ENCODE data around the gene EHBP1. TPM values are rescaled to one million over a fixed set of nuclear protein-coding genes. Genes with fewer than 3 reads are reported as not detected.

The EHBP1 gene
- total and polyA plus RNA-seq, 2 donors (not counting 3 experiments of a cell fraction or from before 2014, with no cell fraction given) = 8.4 to 34.8 TPM

DNA sequence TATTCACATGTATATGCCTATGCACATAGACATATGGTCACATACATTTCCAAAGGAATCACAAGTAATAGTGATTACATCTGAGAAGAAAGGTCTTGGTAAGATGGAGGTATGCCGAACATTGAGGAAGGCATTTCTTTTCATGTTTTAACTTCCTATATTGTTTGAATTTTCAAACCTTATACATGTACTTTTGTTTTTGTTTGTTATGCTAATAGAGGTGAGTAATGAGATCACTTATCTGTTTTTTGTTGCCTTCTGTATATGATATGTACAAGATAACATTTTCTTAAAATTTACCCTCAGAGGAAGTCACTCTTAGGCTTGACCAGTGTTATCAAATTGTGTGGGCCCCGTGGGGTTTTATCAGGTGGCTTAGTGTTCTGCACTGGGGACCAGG, 178.6 kb downstream of the EHBP1 start:
- no peak overlapping the region for H3K4me3 ChIP-seq (replicated peaks in 1 of 3; ENCODE audit: insufficient read depth in 1 of 3, low read depth in 1 of 3, low read length in 3 of 3)
- TF ChIP-seq EZH2 (IDR thresholded peaks at IDR 0.05; ENCODE audit: borderline replicate concordance, low read depth, low read length, severe bottlenecking) (no peak), MYC (IDR thresholded peaks at IDR 0.05; ENCODE audit: low read depth, low read length) (no peak), POLR2AphosphoS5 (IDR thresholded peaks at IDR 0.05; ENCODE audit: insufficient read depth, low read depth, low read length) (no peak), JUN (IDR thresholded peaks at IDR 0.05; ENCODE audit: borderline replicate concordance, insufficient read depth, insufficient read length, low read depth) (no peak), GATA2 (IDR thresholded peaks at IDR 0.05; ENCODE audit: insufficient read depth, insufficient read length, low read depth, low read length) (no peak)
- ChIA-PET CTCF (no interaction called here), POLR2A (no interaction called here)
- H3K4me2 ChIP-seq (ENCODE audit: insufficient read depth, low read length) = peak overlapping the region; percentile 53
- H3K9me3 ChIP-seq (replicated peaks; ENCODE audit: control insufficient read depth, insufficient read depth, low read length) = no peaks in the 10 kb centered on the region
- dilution Hi-C loops (cut with MboI; ENCODE audit: extremely low pct_ligation_motif_present, low sequenced_read_pairs) (no loop called here), intact Hi-C loops (cut with micrococcal nuclease) (loop anchor here (2.0 kb wide), 1 partner anchor 45 kb away; no protein-coding TSS in a partner anchor)
- no peak overlapping the region for H3K27ac ChIP-seq (ENCODE audit: insufficient read depth, low read depth, low read length)
- H3K9ac ChIP-seq (replicated peaks; ENCODE audit: extremely low read depth, insufficient read depth, low read length) = no peak overlapping the region
- no peaks in the 10 kb centered on the region for H4K20me1 ChIP-seq (replicated peaks; ENCODE audit: control insufficient read depth, extremely low read depth, insufficient read depth, low read length)
- BruUV-seq (replicated peaks) = no TSS peak
- H3K27me3 ChIP-seq (ENCODE audit: control insufficient read depth in 2 of 2, insufficient read depth in 2 of 2, low read length in 2 of 2) = no peaks in the 10 kb centered on the region
- no peaks in the 10 kb centered on the region for H3K36me3 ChIP-seq (ENCODE audit: control insufficient read depth in 2 of 2, extremely low read depth in 1 of 2, insufficient read depth in 2 of 2, low read length in 2 of 2)
- H2AFZ ChIP-seq (ENCODE audit: low read depth, low read length) = no peak overlapping the region
- FAIRE-seq (no peak), DNase-seq (ENCODE audit: low read depth, low spot score) (no peak)
- no peaks in the 10 kb centered on the region for H3K9me1 ChIP-seq (replicated peaks; ENCODE audit: control insufficient read depth, extremely low read depth, insufficient read depth, low read length)
- H3K4me1 ChIP-seq (ENCODE audit: control insufficient read depth, extremely low read depth, insufficient read depth, low read length) = peaks cover 14% of the 10 kb centered on the region
- no peaks in the 10 kb centered on the region for H3K79me2 ChIP-seq (ENCODE audit: control insufficient read depth, insufficient read depth, low read length)

DNA sequence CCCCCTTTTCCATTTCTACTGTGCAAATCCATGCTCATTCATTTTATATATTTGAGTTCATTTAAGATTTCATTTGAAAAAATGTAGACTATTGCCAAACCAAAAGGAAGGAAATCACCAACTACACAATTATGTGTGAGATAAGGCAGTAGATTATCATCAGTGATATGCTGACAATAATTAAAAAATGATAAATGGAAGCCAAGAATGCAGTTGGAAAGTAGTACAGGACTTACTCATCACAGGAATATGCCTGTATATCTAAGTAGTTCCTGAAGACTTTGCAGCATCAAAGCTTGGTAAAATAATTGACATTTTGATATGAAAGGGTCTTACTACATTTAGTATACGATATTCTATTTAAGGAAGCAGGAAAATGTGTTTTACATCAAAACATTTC, 179.0 kb downstream of the EHBP1 start:
- peak; percentile 12 for FAIRE-seq
- H3K4me3 ChIP-seq (replicated peaks in 1 of 3; ENCODE audit: insufficient read depth in 1 of 3, low read depth in 1 of 3, low read length in 3 of 3) = no peak overlapping the region
- H3K79me2 ChIP-seq (ENCODE audit: control insufficient read depth, insufficient read depth, low read length) = no peaks in the 10 kb centered on the region
- TF ChIP-seq GATA2 (IDR thresholded peaks at IDR 0.05; ENCODE audit: insufficient read depth, insufficient read length, low read depth, low read length) = peak; percentile 99
- TF ChIP-seq, protein P1, sequence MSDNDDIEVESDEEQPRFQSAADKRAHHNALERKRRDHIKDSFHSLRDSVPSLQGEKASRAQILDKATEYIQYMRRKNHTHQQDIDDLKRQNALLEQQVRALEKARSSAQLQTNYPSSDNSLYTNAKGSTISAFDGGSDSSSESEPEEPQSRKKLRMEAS (IDR thresholded peaks at IDR 0.05; ENCODE audit: insufficient read depth, insufficient read length) = no peak
- TF ChIP-seq EZH2 (IDR thresholded peaks at IDR 0.05; ENCODE audit: borderline replicate concordance, low read depth, low read length, severe bottlenecking) = no peak
- TF ChIP-seq FOS (IDR thresholded peaks at IDR 0.05; ENCODE audit: borderline replicate concordance, insufficient read depth, low read length) = peak; percentile 44
- TF ChIP-seq POLR2AphosphoS5 (IDR thresholded peaks at IDR 0.05; ENCODE audit: insufficient read depth, low read depth, low read length) = peak; percentile 34
- peak; percentile 62 for TF ChIP-seq JUN (IDR thresholded peaks at IDR 0.05; ENCODE audit: borderline replicate concordance, insufficient read depth, insufficient read length, low read depth)
- TF ChIP-seq, protein P2, sequence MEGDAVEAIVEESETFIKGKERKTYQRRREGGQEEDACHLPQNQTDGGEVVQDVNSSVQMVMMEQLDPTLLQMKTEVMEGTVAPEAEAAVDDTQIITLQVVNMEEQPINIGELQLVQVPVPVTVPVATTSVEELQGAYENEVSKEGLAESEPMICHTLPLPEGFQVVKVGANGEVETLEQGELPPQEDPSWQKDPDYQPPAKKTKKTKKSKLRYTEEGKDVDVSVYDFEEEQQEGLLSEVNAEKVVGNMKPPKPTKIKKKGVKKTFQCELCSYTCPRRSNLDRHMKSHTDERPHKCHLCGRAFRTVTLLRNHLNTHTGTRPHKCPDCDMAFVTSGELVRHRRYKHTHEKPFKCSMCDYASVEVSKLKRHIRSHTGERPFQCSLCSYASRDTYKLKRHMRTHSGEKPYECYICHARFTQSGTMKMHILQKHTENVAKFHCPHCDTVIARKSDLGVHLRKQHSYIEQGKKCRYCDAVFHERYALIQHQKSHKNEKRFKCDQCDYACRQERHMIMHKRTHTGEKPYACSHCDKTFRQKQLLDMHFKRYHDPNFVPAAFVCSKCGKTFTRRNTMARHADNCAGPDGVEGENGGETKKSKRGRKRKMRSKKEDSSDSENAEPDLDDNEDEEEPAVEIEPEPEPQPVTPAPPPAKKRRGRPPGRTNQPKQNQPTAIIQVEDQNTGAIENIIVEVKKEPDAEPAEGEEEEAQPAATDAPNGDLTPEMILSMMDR (IDR thresholded peaks at IDR 0.05; ENCODE audit: extremely low read depth in 1 of 2, insufficient read depth in 1 of 2, low read depth in 1 of 2, low read length in 2 of 2) = no peak
- TF ChIP-seq MYC (IDR thresholded peaks at IDR 0.05; ENCODE audit: low read depth, low read length) = no peak
- peak; percentile 38 for TF ChIP-seq POLR2A (IDR thresholded peaks at IDR 0.05; ENCODE audit: low read depth, low read length)
- peak overlapping the region; percentile 53 for H3K4me2 ChIP-seq (ENCODE audit: insufficient read depth, low read length)
- H2AFZ ChIP-seq (ENCODE audit: low read depth, low read length) = no peak overlapping the region
- no peaks in the 10 kb centered on the region for H3K9me3 ChIP-seq (replicated peaks; ENCODE audit: control insufficient read depth, insufficient read depth, low read length)
- intact Hi-C loops (cut with micrococcal nuclease) = loop anchor here (2.0 kb wide), 1 partner anchor 44 kb away; no protein-coding TSS in a partner anchor
- H3K27ac ChIP-seq (ENCODE audit: insufficient read depth, low read depth, low read length) = no peak overlapping the region
- no peaks in the 10 kb centered on the region for H3K27me3 ChIP-seq (ENCODE audit: control insufficient read depth in 2 of 2, insufficient read depth in 2 of 2, low read length in 2 of 2)
- BruUV-seq (replicated peaks) = no TSS peak
- no peaks in the 10 kb centered on the region for H3K9me1 ChIP-seq (replicated peaks; ENCODE audit: control insufficient read depth, extremely low read depth, insufficient read depth, low read length)
- dilution Hi-C loops (cut with MboI; ENCODE audit: extremely low pct_ligation_motif_present, low sequenced_read_pairs) = no loop called here
- no peak overlapping the region for H3K9ac ChIP-seq (replicated peaks; ENCODE audit: extremely low read depth, insufficient read depth, low read length)
- no peaks in the 10 kb centered on the region for H4K20me1 ChIP-seq (replicated peaks; ENCODE audit: control insufficient read depth, extremely low read depth, insufficient read depth, low read length)
- ChIA-PET POLR2A (no interaction called here), CTCF (no interaction called here)
- no peaks in the 10 kb centered on the region for H3K36me3 ChIP-seq (ENCODE audit: control insufficient read depth in 2 of 2, extremely low read depth in 1 of 2, insufficient read depth in 2 of 2, low read length in 2 of 2)
- peaks cover 14% of the 10 kb centered on the region for H3K4me1 ChIP-seq (ENCODE audit: control insufficient read depth, extremely low read depth, insufficient read depth, low read length)
- DNase-seq (ENCODE audit: low read depth, low spot score) = peak; percentile 59
